ENCODE data around the gene ARL5A. TPM values are rescaled to one million over a fixed set of nuclear protein-coding genes. Genes with fewer than 3 reads are reported as not detected.

Gene ARL5A
- total RNA-seq, 1 donor from 2014 or later: 39.6 TPM

GRCh38 chr2:151840216-151841046, 12.2 kb upstream of the ARL5A start:
- intact Hi-C loops (cut with micrococcal nuclease): no loop called here

- intact Hi-C loops (cut with micrococcal nuclease): no loop called here
Observed at GRCh38 chr2:151837926-151838325, 9.7 kb upstream of the ARL5A start.

GRCh38 chr2:151833984-151834383, 5.8 kb upstream of the ARL5A start:
- intact Hi-C loops (cut with micrococcal nuclease): no loop called here

GRCh38 chr2:151830961-151831360, 2.7 kb upstream of the ARL5A start:
- intact Hi-C loops (cut with micrococcal nuclease): no loop called here

DNA sequence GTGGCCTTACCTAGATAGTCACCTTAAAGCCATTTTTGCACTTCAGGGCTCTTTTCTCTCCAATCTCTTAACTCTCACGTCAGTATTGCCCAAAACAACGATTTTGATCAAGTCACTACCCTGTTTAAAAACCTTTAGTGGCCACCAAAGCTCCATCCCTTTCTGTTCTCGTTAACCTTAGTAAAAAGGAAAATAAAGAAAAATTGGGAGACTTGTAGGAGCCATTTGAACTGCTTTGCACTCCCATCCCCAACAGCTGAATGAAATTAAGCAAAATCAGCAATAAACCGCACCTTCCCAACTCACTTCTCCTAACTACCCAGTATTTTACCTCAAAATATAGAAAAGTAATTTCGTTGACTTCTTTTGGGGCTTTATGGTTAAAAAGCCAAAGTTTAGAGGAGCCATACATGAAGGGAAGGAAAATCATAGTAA, 686 bp upstream of the ARL5A start:
- intact Hi-C loops (cut with micrococcal nuclease): loop anchor here (1.0 to 10.0 kb wide), 13 partner anchors 21 to 888 kb away; partner anchors contain the start of genes FMNL2, PRPF40A, RBM43 and RIF1

GRCh38 chr2:151827564-151828142, 568 bp downstream of the ARL5A start:
- intact Hi-C loops (cut with micrococcal nuclease): loop anchor here (1.0 to 10.0 kb wide), 14 partner anchors 19 to 890 kb away; partner anchors contain the start of genes FMNL2, PRPF40A, RBM43 and RIF1

DNA sequence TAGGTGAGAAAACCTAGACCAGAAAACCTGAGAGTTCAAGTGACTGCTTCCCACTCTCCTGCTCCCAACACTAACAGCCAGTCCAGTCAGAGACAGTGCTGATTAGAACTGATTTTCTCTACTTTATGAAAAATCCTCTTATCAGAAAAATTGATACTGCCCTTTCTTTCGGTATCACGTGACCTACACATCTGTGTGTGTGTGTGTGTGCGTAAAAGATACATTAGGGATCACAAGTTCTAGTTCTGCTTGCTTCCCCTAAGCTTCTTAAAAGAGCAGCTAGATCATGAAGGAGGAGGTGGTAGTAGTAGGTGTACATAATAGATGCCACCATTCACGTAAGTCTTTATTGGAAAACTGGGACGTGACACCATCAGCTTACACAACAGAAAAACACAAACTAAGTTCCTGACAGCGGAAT, 1.5 kb downstream of the ARL5A start:
- intact Hi-C loops (cut with micrococcal nuclease): loop anchor here (2.0 to 10.0 kb wide), 4 partner anchors 404 to 868 kb away; partner anchors contain the start of gene FMNL2

DNA sequence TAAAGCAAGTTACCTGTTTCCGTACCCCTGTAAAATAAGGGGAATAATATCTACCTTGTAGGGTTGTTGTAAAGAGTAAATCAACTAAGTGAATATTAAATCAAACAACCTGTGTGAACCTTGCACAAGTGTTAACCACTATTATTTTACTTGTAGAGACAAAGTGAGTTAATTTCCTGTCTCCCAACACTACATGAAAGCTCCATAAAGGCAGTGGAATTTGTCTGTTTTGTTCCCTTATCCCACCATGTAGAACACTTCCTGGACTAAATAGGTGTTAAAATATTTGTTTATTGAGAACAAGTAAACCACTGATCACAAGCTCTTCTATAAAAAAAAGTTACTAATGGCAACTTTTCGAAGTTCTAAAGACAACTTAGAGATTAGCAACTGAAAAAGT, 3.3 kb downstream of the ARL5A start:
- intact Hi-C loops (cut with micrococcal nuclease): loop anchor here (5.0 to 10.0 kb wide), 3 partner anchors 403 to 580 kb away; partner anchors contain the start of gene FMNL2

- intact Hi-C loops (cut with micrococcal nuclease): loop anchor here (10.0 kb wide), 1 partner anchor 581 kb away; no protein-coding TSS in a partner anchor
Observed at GRCh38 chr2:151823651-151824050, 4.6 kb downstream of the ARL5A start.

DNA sequence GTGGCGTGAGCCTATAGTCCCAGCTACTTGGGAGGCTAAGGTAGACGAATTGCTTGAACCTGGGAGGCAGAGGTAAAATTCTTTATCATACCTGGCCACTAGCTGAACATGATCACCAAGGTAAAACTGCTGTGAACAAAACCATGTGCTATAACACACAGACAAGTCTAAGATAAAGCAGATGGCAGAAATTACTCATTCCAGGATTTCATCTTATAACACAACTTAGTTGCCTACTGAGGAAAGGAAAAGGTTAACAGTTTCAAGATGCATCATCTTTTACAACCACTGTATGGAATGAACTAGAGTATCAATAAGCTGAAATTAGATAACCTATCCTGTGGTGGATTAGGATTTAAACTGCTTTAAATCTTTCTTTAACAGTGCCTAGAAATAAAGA, 8.3 kb downstream of the ARL5A start:
- intact Hi-C loops (cut with micrococcal nuclease): loop anchor here (10.0 kb wide), 1 partner anchor 585 kb away; no protein-coding TSS in a partner anchor

DNA sequence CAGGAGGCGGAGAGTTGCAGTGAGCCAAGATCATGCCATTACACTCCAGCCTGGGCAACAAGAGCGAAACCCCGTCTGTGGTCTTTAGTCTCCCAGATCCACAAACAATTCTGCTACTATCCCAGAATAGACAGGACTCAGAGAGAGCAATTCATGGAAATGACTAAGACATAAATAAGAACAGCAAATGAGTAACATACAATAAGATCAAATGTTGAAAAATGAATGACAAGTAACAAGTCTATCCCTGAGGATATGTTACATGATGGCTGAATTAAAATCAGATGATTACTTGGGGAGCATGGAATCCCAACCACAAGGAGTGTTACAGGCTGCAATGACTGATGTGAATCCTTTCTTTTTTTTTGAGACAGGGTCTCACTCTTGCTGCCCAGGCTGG, 10.3 kb downstream of the ARL5A start:
- intact Hi-C loops (cut with micrococcal nuclease): no loop called here

DNA sequence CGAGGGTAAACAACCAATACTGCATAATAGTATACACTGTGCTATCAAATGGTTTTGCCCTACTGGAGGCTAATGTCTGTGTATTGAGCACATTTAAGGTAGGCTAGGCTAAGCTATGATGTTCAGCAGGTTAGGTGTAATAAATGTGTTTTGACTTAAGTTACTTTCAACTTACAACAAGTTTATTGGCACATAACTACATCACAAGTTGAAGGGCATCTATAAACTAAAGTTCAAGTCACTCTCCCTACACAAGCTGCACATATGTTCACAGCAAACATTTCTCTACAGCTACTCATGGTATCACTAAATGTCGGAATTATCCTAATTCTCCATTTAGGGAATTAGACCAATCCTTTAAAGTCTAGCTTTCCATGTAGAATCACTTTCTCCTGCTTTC, 11.4 kb downstream of the ARL5A start:
- intact Hi-C loops (cut with micrococcal nuclease): no loop called here

- intact Hi-C loops (cut with micrococcal nuclease): no loop called here
Observed at GRCh38 chr2:151815821-151816489, 12.3 kb downstream of the ARL5A start.

DNA sequence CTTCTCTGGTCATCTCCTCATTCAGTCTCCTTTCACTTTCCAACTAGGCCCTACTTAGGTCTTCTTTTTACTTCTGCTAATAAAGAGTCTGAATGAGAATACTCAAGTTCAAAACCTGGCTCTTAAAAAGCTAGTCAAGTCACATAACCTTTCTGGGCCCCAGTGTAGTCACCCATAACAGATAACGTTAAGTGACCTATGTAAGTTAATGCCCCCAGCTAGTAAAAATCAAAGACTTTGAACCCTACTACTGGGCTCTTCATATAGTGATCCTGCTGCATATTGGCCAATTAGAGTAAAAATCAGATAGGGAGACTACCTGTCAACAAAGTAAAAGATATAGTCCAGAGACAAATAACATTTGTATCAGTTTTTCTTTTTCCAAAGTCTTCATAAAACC, 17.7 kb downstream of the ARL5A start:
- intact Hi-C loops (cut with micrococcal nuclease): no loop called here

GRCh38 chr2:151809073-151809383, 19.2 kb downstream of the ARL5A start:
- intact Hi-C loops (cut with micrococcal nuclease): loop anchor here (5.0 kb wide), 1 partner anchor 177 kb away; no protein-coding TSS in a partner anchor

- intact Hi-C loops (cut with micrococcal nuclease): loop anchor here (1.0 to 5.0 kb wide), 2 partner anchors 20 to 176 kb away; partner anchors contain the start of gene ARL5A
Observed at GRCh38 chr2:151808258-151809072, 19.8 kb downstream of the ARL5A start.

DNA sequence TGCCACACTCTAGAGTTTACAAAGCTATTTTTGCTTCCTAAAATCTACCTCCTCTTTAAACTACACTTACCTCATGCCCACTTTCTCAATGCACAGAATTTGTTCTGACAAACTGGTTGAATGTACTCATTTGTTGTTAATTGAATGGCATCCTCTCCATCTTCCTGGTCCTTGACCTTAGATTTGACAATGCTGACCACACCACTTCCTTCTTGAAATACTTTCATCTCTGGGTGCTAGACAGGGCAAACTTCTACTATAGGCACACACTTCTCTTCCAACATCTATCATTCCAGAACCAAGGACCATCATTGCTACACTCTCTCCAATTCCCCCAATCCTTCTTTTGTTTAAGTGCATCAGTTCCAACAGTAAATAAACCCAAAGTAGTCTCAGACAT, 22.3 kb downstream of the ARL5A start:
- intact Hi-C loops (cut with micrococcal nuclease): loop anchor here (5.0 kb wide), 1 partner anchor 174 kb away; no protein-coding TSS in a partner anchor

- intact Hi-C loops (cut with micrococcal nuclease): loop anchor here (5.0 kb wide), 1 partner anchor 173 kb away; no protein-coding TSS in a partner anchor
Observed at GRCh38 chr2:151805343-151805742, 22.9 kb downstream of the ARL5A start.

GRCh38 chr2:151803811-151804210, 24.4 kb downstream of the ARL5A start:
- intact Hi-C loops (cut with micrococcal nuclease): no loop called here

DNA sequence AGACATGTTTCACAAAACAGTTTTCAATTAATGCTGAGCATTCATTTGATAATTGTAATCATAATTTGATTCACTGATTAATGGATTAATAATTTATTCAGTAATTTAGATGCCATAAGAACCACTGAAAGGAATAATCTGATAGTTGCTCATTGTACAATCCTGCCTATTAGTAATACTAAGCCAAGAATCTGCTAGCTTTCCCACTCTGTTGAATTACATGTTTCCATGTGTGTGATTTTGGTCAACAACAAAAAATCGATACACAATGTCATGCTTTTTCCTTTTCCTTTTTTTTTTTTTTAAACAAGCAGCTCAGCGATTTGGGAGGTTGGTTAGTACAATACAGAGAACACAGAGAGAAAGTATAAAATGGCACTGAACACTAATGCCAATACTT, 25.9 kb downstream of the ARL5A start:
- intact Hi-C loops (cut with micrococcal nuclease): no loop called here

- intact Hi-C loops (cut with micrococcal nuclease): no loop called here
Observed at GRCh38 chr2:151799886-151800292, 28.3 kb downstream of the ARL5A start.
